ENCODE data around the gene TAF13.
A peak's percentile ranks its signal among the peaks of the same experiment; 100 is the strongest.

TAF13 gene, protein sequence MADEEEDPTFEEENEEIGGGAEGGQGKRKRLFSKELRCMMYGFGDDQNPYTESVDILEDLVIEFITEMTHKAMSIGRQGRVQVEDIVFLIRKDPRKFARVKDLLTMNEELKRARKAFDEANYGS

DNA sequence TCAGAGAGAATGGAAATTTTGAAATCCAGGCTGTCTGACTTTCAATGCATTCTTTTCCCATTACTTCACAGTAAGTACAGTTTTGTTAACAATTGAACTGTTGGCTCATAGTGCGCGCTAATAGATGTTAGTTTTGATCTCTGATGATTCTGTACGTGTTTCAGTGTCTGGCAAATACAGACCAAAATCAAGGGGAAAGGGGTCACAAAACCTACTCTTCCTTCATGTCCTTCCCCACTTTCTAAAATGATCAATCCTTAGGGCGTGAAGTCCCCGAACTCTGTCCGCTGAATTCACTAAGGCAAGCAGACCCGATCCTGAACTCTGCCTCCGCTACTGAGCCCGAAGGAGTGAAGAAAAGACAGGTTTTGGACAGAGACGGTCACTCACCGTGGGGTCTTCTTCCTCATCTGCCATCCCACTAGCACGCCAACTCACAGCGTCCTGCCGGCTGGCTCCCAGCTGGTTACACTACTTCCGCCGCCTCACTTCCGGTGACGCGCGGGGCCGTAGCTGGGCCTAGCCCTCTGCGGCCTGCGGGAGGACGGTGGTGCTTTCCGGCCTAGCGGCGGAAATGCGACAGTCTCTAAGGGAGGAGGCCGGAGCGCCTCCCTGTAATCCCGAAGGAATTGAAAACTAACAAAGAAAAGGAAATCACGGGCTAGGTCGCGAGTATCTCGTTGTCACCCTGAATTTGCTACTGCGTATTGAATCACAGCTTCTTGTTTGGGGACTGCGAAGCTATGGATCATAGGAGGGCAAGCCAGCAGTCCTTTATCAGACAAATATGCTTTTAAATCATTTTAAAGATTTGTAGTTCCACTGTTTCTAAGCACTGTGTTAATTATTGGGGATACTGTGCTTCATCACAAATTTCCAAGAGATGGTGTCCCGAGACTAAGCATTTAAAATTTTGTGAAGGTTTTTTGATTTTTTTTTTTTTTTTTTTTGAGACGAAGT lies at the start of gene TAF13:
TAF13 (minus strand) TSS at position 473 of the 960 bp plus-strand sequence; CDS start at position 417, 56 bp downstream.
- DNase-seq (ENCODE audit: low spot score) = peak; percentile 84

GRCh38 chr1:109120356-109120755 lies 44.6 kb upstream of the TAF13 start:
- no peak for DNase-seq (ENCODE audit: low spot score)

DNA sequence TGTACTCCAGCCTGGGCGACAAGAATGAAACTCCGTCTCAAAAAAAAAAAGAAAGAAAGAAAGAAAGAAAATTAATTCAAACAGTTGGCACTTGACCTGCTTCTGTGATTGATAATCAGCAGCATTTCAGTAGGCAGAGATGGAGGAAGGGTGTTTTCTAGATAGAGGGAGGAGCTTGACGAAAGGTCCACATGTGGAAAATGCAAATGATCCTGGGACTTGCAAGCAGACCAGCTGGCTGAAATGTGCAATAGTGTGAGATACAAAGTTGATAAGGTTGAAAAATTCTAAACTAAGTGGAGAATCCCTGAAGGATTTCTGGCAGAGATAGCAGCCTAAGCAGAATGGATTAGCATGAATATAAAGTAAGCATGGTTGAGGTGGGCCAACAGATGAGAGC lies 42.3 kb upstream of the TAF13 start:
- DNase-seq (ENCODE audit: low spot score) = no peak

DNA sequence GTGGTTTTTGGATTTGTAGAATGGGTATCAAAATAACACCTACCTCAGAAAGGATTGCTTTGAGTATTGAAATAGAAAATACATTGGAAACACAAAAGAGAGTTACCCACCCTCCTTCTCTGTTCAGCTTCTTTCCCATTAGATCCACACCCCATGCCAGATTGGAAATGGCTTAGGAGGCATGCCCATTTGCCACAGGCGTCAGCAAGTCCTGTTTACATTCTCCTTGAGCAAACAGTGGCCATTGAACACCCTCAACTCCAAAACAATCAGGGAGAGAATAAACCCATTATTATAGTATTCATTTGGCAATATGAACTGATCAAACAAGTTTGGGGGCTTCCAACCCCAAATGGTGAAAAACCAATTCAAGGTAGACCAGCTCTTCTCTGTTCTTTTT lies 40.5 kb upstream of the TAF13 start:
- no peak for DNase-seq (ENCODE audit: low spot score)

GRCh38 chr1:109115685-109116084 lies 39.9 kb upstream of the TAF13 start:
- DNase-seq (ENCODE audit: low spot score) = no peak

- no peak for DNase-seq (ENCODE audit: low spot score)
Observed at GRCh38 chr1:109114342-109114674, 38.5 kb upstream of the TAF13 start.

GRCh38 chr1:109113590-109114341 lies 38.0 kb upstream of the TAF13 start, which contains the start of gene ELAPOR1:
TSS of gene ELAPOR1 (plus strand) at chr1:109114115. CDS start at chr1:109114184, 69 bp downstream.
- peak; percentile 94 for DNase-seq (ENCODE audit: low spot score)

- peak; percentile 92 for DNase-seq (ENCODE audit: low spot score)
Observed at GRCh38 chr1:109112652-109113285, 37.0 kb upstream of the TAF13 start.

GRCh38 chr1:109112056-109112651 lies 36.4 kb upstream of the TAF13 start:
- DNase-seq (ENCODE audit: low spot score) = peak; percentile 39

- DNase-seq (ENCODE audit: low spot score) = no peak
Observed at GRCh38 chr1:109111386-109112055, 35.7 kb upstream of the TAF13 start.

- no peak for DNase-seq (ENCODE audit: low spot score)
Observed at GRCh38 chr1:109109906-109110305, 34.1 kb upstream of the TAF13 start.

DNA sequence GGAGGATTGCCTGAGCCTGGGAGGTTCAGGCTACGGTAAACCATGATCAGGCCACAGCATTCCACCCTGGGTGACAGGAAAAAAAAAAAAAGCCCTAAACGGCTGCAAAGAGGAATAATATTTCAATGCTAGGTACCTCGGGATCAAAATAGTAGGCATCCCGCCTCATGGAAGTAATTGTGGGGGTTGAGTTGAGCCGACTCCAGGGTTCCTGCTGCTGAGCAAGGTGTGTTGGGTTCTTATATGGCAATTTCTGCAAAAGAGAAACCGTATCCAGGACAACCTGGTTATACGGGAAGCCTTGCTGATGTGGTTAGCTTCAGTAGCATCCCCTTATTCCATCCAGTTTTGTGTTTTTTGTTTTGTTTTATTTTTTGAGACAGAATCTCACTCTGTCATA lies 32.0 kb upstream of the TAF13 start:
- no peak for DNase-seq (ENCODE audit: low spot score)

- no peak for DNase-seq (ENCODE audit: low spot score)
Observed at GRCh38 chr1:109105881-109106280, 30.1 kb upstream of the TAF13 start.

DNA sequence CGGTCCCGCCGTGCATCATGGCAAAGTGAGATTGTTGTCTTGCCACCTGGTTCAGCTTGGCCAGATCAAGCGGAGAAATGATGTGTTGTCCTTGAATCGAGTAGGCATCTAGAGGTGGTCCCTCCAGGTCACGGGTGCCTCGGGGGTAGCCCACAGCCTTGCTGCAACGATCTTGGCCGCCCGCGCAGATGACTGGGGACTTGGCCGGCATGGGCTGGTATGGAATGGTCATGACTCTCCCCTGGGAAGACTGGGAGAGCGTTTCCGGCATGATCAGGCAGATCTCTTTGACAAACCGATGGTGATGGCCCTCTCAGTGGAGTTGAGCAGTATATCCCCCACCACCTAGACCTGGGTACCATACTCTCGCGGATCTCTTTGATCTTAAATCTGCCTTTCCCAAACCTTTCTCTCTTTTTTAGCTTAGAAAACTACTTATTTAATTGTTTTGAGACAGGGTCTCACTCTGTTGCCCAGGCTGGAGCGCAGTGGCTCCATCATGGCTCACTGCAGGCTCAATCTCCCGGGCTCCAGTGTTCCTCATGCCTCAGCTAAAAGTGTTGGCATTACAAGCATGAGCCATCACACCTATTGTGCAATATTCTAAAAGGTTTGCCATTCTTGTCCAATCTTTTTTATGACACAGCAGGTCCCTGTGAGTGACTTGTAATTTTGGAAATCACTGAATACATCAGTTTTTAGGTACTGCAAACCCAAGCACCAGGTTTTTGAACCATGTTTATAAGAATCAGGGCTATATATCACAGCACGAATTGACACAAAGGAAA lies 28.8 kb upstream of the TAF13 start:
- no peak for DNase-seq (ENCODE audit: low spot score)

DNA sequence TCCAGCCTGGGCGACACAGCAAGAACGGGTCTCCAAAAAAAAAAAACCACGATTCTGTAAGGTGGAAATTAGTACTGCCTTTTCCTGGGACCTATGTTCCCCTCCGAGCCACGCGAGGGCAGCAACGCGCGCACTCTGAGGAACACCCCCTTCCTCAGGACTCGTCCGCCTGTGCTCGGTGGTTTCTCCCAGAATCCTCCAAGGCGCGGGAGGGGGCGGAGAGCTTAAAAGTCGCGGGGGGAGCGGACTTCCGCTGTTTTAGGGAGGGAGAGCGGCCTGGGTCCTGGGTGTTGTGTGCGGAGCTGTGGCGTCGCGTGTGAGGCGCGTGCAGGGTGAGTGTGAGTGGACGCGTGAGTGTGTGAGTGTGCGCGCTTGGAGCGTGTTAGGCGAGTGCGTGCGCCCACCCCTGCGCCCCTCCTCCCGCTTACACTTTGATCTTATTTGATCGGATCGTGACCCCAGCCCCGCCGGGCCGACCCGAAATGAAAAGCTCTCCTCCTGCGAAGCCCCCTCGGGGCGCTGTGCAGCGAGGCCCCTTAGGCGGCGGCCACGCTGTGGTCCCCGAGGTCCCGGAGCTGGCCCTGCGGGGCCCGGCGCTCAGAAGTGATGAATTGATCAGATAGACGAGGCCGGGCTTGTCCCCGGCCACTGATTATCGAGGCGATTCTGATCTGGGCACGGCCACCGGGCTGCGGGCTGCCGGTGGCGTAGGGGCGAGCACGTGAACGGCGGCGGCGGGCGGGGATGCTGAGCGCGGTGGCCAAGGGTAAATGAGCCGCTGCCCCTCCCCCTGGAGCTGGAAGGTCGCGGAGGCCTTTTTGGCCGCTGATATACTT lies 24.4 kb upstream of the TAF13 start:
- peak; percentile 98 for DNase-seq (ENCODE audit: low spot score)

DNA sequence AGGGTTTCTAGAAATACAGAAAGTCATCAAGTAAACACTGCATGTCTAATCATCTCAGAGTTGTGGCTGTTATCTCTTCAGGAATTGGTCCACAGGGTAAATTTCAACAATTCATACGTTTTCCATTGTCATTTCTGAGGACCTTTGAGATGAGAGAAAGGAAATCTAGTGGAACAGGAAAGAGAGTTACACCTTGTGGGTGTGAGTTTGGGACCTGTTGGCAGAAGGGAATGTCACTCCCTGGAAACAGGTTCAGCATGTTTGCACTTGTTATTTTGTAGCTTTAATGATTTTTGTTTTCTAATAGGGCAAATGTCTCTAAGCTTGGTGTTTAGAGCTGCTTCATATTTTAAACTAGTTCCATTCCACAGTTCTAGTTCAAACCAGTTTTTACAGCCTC lies 20.3 kb upstream of the TAF13 start:
- DNase-seq (ENCODE audit: low spot score) = no peak

DNA sequence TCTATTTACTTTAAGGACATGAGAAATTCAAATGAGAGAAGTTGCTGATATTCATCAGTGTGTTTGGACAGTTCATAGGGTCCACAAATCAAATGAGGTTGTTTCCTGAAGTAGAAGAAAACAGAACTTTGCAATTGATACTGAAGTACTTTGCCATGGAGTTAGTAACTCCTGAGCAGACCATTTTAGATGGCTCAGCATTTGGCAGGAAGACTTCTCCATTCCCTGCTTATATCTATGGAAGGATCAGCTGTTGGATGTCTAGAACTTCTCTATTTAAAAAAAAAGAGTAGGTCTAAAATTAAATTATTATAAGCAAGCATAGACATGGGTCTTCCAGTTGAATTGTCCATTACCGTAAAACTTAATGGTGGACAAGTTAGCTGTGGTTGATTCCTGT lies 19.8 kb upstream of the TAF13 start:
- DNase-seq (ENCODE audit: low spot score) = no peak

- no peak for DNase-seq (ENCODE audit: low spot score)
Observed at GRCh38 chr1:109094871-109095270, 19.1 kb upstream of the TAF13 start.

DNA sequence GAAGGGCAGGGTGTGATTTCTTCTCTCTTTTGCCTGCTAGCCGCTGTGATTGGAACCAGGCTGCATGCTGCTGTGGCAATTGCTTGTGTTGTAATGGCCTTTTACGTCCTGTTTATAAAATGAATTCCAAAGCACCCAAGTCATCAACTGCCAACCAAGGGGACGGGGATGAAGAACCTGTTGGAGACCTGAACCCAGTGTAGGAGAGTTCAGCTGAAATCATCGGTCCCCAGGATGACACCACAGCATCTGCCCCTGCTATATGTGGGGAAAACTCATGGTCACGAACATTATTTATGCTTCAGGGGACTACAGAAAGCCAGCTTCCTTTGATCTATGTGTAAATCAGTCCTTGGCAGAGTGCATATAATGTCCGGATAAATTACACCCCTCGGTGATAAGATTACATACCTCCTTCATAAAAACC lies 18.6 kb upstream of the TAF13 start:
- DNase-seq (ENCODE audit: low spot score) = no peak

GRCh38 chr1:109091839-109092193 lies 16.0 kb upstream of the TAF13 start:
- DNase-seq (ENCODE audit: low spot score) = peak; percentile 14

All from CD4-positive, alpha-beta T cell treated with Interleukin-15 for 4 hours (primary cell).